HG02970 (cell line): Measurements from ENCODE around the gene EXOC4.
"Not testable (repeated sequence)": the region's sequence is repeated elsewhere in the genome, so short reads cannot be mapped to it uniquely, and the experiment has no call there.

Source experiments
- ATAC-seq: cut with Tn5 transposase; IDR thresholded peaks from one replicate; pipeline ENCODE4 v1.9.1; 2021; ENCODE audit warnings: mild to moderate bottlenecking, moderate library complexity, moderate number of reproducible peaks; ENCODE audit not compliant: unreplicated experiment, low FRiP score

The EXOC4 gene

GRCh38 chr7:133274265-133274664 lies 21.4 kb downstream of the EXOC4 start:
- no peak for ATAC-seq

- no peak for ATAC-seq
Observed at GRCh38 chr7:133275008-133275407, 22.1 kb downstream of the EXOC4 start.

- ATAC-seq, result no peak
Observed at GRCh38 chr7:133275446-133276095, 22.7 kb downstream of the EXOC4 start.

- ATAC-seq, result not testable (repeated sequence)
Observed at GRCh38 chr7:133278975-133279374, 26.1 kb downstream of the EXOC4 start.

GRCh38 chr7:133282094-133282493 lies 29.2 kb downstream of the EXOC4 start:
- no peak for ATAC-seq

- ATAC-seq, result no peak
Observed at GRCh38 chr7:133284092-133284491, 31.2 kb downstream of the EXOC4 start.

- ATAC-seq, result no peak
Observed at GRCh38 chr7:133288970-133289369, 36.1 kb downstream of the EXOC4 start.

- no peak for ATAC-seq
Observed at GRCh38 chr7:133290041-133290440, 37.2 kb downstream of the EXOC4 start.

- no peak for ATAC-seq
Observed at GRCh38 chr7:133290676-133291333, 37.9 kb downstream of the EXOC4 start.

GRCh38 chr7:133292631-133293030 lies 39.8 kb downstream of the EXOC4 start:
- ATAC-seq, result no peak

- ATAC-seq, result no peak
Observed at GRCh38 chr7:133293384-133294160, 40.7 kb downstream of the EXOC4 start.

- ATAC-seq, result no peak
Observed at GRCh38 chr7:133294234-133294633, 41.4 kb downstream of the EXOC4 start.

GRCh38 chr7:133295484-133295883 lies 42.6 kb downstream of the EXOC4 start:
- ATAC-seq, result no peak

- no peak for ATAC-seq
Observed at GRCh38 chr7:133297093-133297492, 44.2 kb downstream of the EXOC4 start.

GRCh38 chr7:133298080-133298479 lies 45.2 kb downstream of the EXOC4 start:
- no peak for ATAC-seq

GRCh38 chr7:133299676-133300075 lies 46.8 kb downstream of the EXOC4 start:
- ATAC-seq, result no peak

- ATAC-seq, result no peak
Observed at GRCh38 chr7:133300088-133300487, 47.2 kb downstream of the EXOC4 start.

- ATAC-seq, result no peak
Observed at GRCh38 chr7:133300811-133301210, 47.9 kb downstream of the EXOC4 start.

GRCh38 chr7:133301444-133301843 lies 48.6 kb downstream of the EXOC4 start:
- no peak for ATAC-seq

GRCh38 chr7:133303372-133303771 lies 50.5 kb downstream of the EXOC4 start:
- ATAC-seq, result no peak

- no peak for ATAC-seq
Observed at GRCh38 chr7:133303931-133304330, 51.1 kb downstream of the EXOC4 start.

GRCh38 chr7:133309333-133309732 lies 56.5 kb downstream of the EXOC4 start:
- no peak for ATAC-seq
